Gastrocnemius medialis (tissue), 4 donors: Measurements from ENCODE around the gene KAT8.

Experiments
- CTCF ChIP-seq, 5 experiments: fragments of 450-650 bp in 3 of 5; fragments of 200-600 bp in 2 of 5; sonication (generic) in 2 of 5; IDR thresholded peaks in 4 of 5; conservative IDR thresholded peaks in 1 of 5; 1 replicate in 4 of 5; 2 replicates in 1 of 5; pipeline ENCODE4 v1.5.1; 2016 to 2019; ENCODE audit warnings: antibody characterized with exemption in 5 of 5, mild to moderate bottlenecking in 3 of 5, moderate library complexity in 3 of 5
- POLR2A ChIP-seq, 2 donors: fragments of 450-650 bp; IDR thresholded peaks; one replicate each; pipeline ENCODE4 v1.6.1; 2017; ENCODE audit warnings: antibody characterized with exemption in 2 of 2, mild to moderate bottlenecking in 2 of 2, moderate library complexity in 2 of 2

- TF ChIP-seq CTCF (IDR thresholded peaks at IDR 0.05 in 4 of 5, conservative IDR thresholded peaks at IDR 0.05 in 1 of 5): no peak
- TF ChIP-seq POLR2A (IDR thresholded peaks at IDR 0.05): no peak
These were observed 45.6 kb upstream of the KAT8 start for GRCh38 chr16:31071861-31072260.
